Heart left ventricle (tissue), 16 donors: ENCODE data around the gene QSOX2. TPM values are rescaled to one million over a fixed set of nuclear protein-coding genes. Genes with fewer than 3 reads are reported as not detected.
A peak's percentile ranks its signal among the peaks of the same experiment; 100 is the strongest.

Source experiments
- ATAC-seq, 4 donors: fragments of 200-7000 bp; cut with Tn5 transposase; one replicate each; pipeline ENCODE4 v1.9.1; 2020 to 2022; ENCODE audit warnings: moderate library complexity in 4 of 4, mild to moderate bottlenecking in 3 of 4, moderate number of reproducible peaks in 1 of 4
- DNase-seq, 5 donors: peaks; one replicate each; pipeline ENCODE4 v3.0.0-alpha.2; 2020
- H3K27ac ChIP-seq, 12 donors: fragments of 200-600 bp; sonication (generic) in 4 of 12; one replicate each; pipeline versions ENCODE4 v1.5.0 to v1.8.0; 2016 to 2022; ENCODE audit warnings: mild to moderate bottlenecking in 2 of 12
- H3K27me3 ChIP-seq, 9 donors: fragments of 200-600 bp; sonication (generic) in 2 of 9; one replicate each; pipeline versions ENCODE4 v1.5.1 to v1.8.0; 2016 to 2022; ENCODE audit warnings: mild to moderate bottlenecking in 3 of 9
- H3K36me3 ChIP-seq, 9 donors: fragments of 200-600 bp; sonication (generic) in 2 of 9; one replicate each; pipeline versions ENCODE4 v1.5.0 to v1.8.0; 2018 to 2022; ENCODE audit warnings: mild to moderate bottlenecking in 2 of 9
- H3K4me1 ChIP-seq, 12 donors: fragments of 200-600 bp; sonication (generic) in 4 of 12; one replicate each; pipeline versions ENCODE4 v1.5.0 to v1.8.0; 2016 to 2022; ENCODE audit warnings: mild to moderate bottlenecking in 3 of 12
- H3K4me3 ChIP-seq, 12 donors: fragments of 200-600 bp; sonication (generic) in 4 of 12; one replicate each; pipeline versions ENCODE4 v1.5.0 to v1.8.0; 2017 to 2022; ENCODE audit warnings: mild to moderate bottlenecking in 9 of 12, moderate library complexity in 4 of 12
- H3K9me3 ChIP-seq, 12 donors: fragments of 200-600 bp; sonication (generic) in 4 of 12; one replicate each; pipeline versions ENCODE4 v1.5.0 to v1.8.0; 2016 to 2022; ENCODE audit warnings: mild to moderate bottlenecking in 1 of 12
- CTCF ChIP-seq, 12 donors: fragments of 200-600 bp; sonication (generic) in 4 of 12; IDR thresholded peaks; one replicate each; pipeline versions ENCODE4 v1.5.0 to v1.8.0; 2018 to 2022; ENCODE audit warnings: antibody characterized with exemption in 12 of 12, mild to moderate bottlenecking in 5 of 12
- POLR2A ChIP-seq, 2 donors: fragments of 450-650 bp; IDR thresholded peaks; one replicate each; pipeline ENCODE4 v1.6.1; 2017; ENCODE audit warnings: antibody characterized with exemption in 2 of 2, mild to moderate bottlenecking in 2 of 2, moderate library complexity in 2 of 2
- WGBS, 4 donors: extraction: QIAGEN DNeasy Blood & Tissue Kit in 2 of 4; methylation state at CpG; one replicate each; pipeline versions ENCODE4 v1.1.5 to v1.1.7; 2013 to 2018; 5-methylcytosine and 5-hydroxymethylcytosine counted together
- intact Hi-C, 10 donors: fragments of 100-400 bp; cut with DNase I; formaldehyde crosslinking; loops; one replicate each; pipeline versions ENCODE4 v1.11.1 to v1.14.2; 2022
- polyA plus RNA-seq, 2 donors: library from polyadenylated mRNA; stranded (reverse); fragments of 200-250 nt; gene quantifications; one replicate each; pipeline ENCODE4 v1.2.3, GENCODE V29; 2013
- total RNA-seq, 9 donors: library from RNA; depleted of rRNA in 2 of 9; stranded (reverse); fragments of >200 nt in 2 of 9; fragmentation: NEBNext Ultra II Directional in 3 of 9; extraction: Animal tissue kit (Norgen Biotek cat#: 25700) in 3 of 9; gene quantifications; one replicate each; pipeline versions ENCODE4 v1.1.0 to v1.2.4, GENCODE V29; 2016 to 2023
- donor health status: ischemic (EF 13 %, LVEDD 7.1; RV severe dilation, severe dysfunction).
- donor health status: healthy with polysubstance abuse.
- donor health status: DM: no; HTN: yes; CAD: no.
- donor health status: DM: no; HTN: no; CAD: no.
- donor health status: ischemic (EF 25% LVEDD 6.9; RV normal size, moderate dysfunction).
- donor health status: ischemic (EF 25% LVEDD 5.7; RV mildly dilated, moderate dysfunction).
- donor health status: healthy.
- donor health status: DM: yes; HTN: yes; CAD: no.
- donor health status: ischemic (EF 35%, LVEDD 5.7; RV mildly dilated, moderate dysfunction).
- donor health status: nonischemic (EF 11% LVEDD 7.7; RV severe dilation, severe dysfunction).
- donor health status: DM: yes; HTN: yes; CAD: no.
- donor health status: PGD.
- donor health status: ischemic (EF 29% LVEDD 5.4; RV normal size, mild dysfunction).
- donor health status: nonischemic (EF 23%, LVEDD 6.1; RV moderate dilation, normal function).

Gene QSOX2
- total and polyA plus RNA-seq, 11 donors, result 4.3 to 9.9 (median 5.9) TPM

- 64 to 72% (median 71%) methylated on average over 23 to 25 of the region's 25 CpGs for WGBS, 4 donors
- no peak for TF ChIP-seq CTCF (IDR thresholded peaks at IDR 0.05)
- no peak for TF ChIP-seq POLR2A (IDR thresholded peaks at IDR 0.05)
- H3K36me3 ChIP-seq, result no peaks in the 10 kb centered on the region
- no peak for ATAC-seq
- intact Hi-C loops, result no loop called here
- H3K27ac ChIP-seq, result no peak overlapping the region
- H3K9me3 ChIP-seq, result no peaks in the 10 kb centered on the region
- DNase-seq, result peak in 2 of 5 donors; percentile 7 to 51
- H3K27me3 ChIP-seq, result peaks cover 19 to 88% (median 47%) of the 10 kb centered on the region in 9 donors
- H3K4me1 ChIP-seq, result peaks cover 0 to 11% (median 0%) of the 10 kb centered on the region in 12 donors
- H3K4me3 ChIP-seq, result no peak overlapping the region
These were observed 57.7 kb downstream of the QSOX2 start for GRCh38 chr9:136187683-136188586.

GRCh38 chr9:136187197-136187596 lies 58.4 kb downstream of the QSOX2 start:
- no peak overlapping the region for H3K4me3 ChIP-seq
- H3K27me3 ChIP-seq, result peaks cover 11 to 86% (median 40%) of the 10 kb centered on the region in 9 donors
- H3K4me1 ChIP-seq, result peaks cover 0 to 3% (median 0%) of the 10 kb centered on the region in 12 donors
- H3K36me3 ChIP-seq, result no peaks in the 10 kb centered on the region
- DNase-seq (peak in 1 of 5 donors; percentile 13), ATAC-seq (no peak)
- no peaks in the 10 kb centered on the region for H3K9me3 ChIP-seq
- no peak overlapping the region for H3K27ac ChIP-seq
- intact Hi-C loops, result no loop called here
- WGBS, 4 donors, result 87 to 92% (median 89%) methylated on average over 18 of the region's 18 CpGs
- TF ChIP-seq CTCF (IDR thresholded peaks at IDR 0.05), result no peak
- TF ChIP-seq POLR2A (IDR thresholded peaks at IDR 0.05), result no peak

GRCh38 chr9:136186386-136186785 lies 59.2 kb downstream of the QSOX2 start:
- Histone ChIP-seq H3K9me3 (no peaks in the 10 kb centered on the region), H3K27me3 (peaks cover 9 to 78% (median 32%) of the 10 kb centered on the region in 9 donors), H3K4me1 (no peaks in the 10 kb centered on the region), H3K36me3 (no peaks in the 10 kb centered on the region), H3K4me3 (no peak overlapping the region), H3K27ac (no peak overlapping the region)
- DNase-seq (peak in 1 of 5 donors; percentile 44), ATAC-seq (no peak)
- intact Hi-C loops, result no loop called here
- 65 to 79% (median 67%) methylated on average over 14 of the region's 14 CpGs for WGBS, 4 donors
- TF ChIP-seq POLR2A (IDR thresholded peaks at IDR 0.05), result no peak
- no peak for TF ChIP-seq CTCF (IDR thresholded peaks at IDR 0.05)

GRCh38 chr9:136185596-136186366 lies 59.8 kb downstream of the QSOX2 start:
- ATAC-seq (peak in 1 of 4 donors; percentile 36), DNase-seq (peak in 1 of 5 donors; percentile 41)
- Histone ChIP-seq H3K36me3 (no peaks in the 10 kb centered on the region), H3K27ac (no peak overlapping the region), H3K9me3 (no peaks in the 10 kb centered on the region), H3K4me3 (no peak overlapping the region), H3K27me3 (peaks cover 3 to 72% (median 26%) of the 10 kb centered on the region in 9 donors), H3K4me1 (no peaks in the 10 kb centered on the region)
- intact Hi-C loops, result no loop called here
- 65 to 69% (median 67%) methylated on average over 28 to 32 of the region's 32 CpGs for WGBS, 4 donors
- no peak for TF ChIP-seq CTCF (IDR thresholded peaks at IDR 0.05)
- TF ChIP-seq POLR2A (IDR thresholded peaks at IDR 0.05), result no peak
